HG03571 (cell line): ENCODE data around the gene GPR176.

Experiments
- ATAC-seq: cut with Tn5 transposase; IDR thresholded peaks from one replicate; pipeline ENCODE4 v1.9.1; 2021; ENCODE audit not compliant: unreplicated experiment

GPR176 gene

DNA sequence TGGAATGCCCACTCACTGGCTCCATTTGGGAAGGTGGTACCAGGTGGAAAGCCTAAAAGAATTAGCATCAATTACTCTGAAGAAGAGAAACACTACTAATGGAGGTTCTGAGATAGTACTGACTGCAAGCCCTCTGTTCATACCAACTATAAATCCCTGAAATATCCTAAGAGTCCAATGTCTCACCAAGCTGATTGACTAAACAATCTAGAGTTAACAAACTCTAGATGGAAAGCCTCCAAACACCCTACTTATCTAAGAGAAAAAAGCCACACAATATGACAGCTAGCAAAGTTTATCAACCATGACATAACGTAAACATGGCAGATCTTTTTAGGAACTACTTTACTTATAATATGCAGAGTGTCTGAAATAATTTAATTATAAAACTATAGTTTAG is 59.2 kb downstream of the GPR176 start:
- no peak for ATAC-seq

DNA sequence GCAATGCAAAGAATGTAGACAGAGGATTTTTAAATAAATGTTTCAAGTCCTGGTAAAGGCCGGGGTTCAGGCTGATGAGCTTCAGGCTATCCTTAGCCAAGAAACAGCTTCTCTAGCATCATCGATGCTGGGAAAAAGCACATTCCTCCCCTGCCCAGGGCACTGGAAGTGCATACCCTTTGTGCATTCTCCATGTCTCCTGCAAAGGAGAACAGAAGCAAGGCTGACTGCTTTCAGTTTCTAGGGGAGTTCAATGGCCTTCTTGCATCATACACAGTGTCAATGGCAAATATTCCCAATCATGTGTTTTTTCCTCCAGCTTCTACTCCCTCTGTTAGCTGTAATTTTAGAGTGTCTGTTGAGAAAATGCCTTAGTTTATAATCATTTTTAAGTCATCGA is 59.9 kb downstream of the GPR176 start:
- ATAC-seq: no peak

DNA sequence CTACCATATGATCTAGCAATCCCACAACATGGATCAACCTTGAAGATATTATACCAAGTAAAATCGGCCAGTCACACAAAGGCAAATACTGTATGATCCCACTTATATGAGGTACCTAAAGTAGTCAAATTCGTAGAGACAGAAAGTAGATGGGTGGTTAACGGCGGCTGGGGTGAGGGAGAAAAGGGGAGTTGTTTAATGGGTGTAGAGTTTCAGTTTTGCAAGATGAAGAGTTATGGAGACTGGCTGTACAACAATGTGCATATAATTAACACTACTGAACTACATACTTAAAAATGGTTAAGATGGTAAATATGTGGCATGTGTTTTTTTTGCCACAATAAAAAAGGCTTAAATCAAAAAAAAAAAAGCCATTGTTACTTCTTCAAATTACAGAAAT is 60.4 kb downstream of the GPR176 start:
- ATAC-seq: no peak

DNA sequence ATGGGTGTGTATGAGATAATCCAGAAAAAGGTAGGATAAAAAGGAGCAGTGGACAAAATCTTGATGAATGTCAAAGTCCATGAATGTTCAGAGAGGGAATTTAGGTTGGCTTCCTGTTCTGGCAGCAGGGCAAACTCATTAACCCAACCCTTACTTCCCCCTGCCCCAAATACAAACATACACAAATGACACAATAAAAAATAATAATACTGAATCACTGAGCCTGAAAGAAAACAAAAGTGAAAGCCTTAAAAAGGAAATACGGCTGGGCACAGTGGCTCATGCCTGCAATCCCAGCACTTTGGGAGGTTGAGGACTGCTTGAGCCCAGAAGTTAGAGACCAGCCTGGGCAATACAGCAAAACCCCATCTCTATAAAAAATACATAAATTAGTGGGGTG is 62.9 kb downstream of the GPR176 start:
- ATAC-seq: no peak

DNA sequence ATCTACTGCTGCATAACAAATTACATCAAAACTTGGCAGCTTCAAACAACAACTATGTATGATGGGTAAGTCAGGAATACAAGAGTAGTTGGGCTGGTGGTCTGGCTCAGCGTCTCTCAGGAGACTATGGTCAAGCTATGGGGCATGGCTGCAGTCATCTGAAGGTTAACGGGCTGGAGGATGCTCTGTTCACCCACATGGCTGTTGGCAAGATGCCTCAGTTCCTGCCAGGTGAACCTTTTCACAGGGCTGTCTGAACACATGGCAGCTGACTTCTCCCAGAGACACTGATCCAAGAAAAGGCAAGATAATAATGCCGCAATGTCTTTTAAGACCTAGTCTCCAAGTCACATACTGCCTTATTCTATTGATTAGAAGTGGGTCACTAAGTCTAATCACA is 63.7 kb downstream of the GPR176 start:
- ATAC-seq: no peak

DNA sequence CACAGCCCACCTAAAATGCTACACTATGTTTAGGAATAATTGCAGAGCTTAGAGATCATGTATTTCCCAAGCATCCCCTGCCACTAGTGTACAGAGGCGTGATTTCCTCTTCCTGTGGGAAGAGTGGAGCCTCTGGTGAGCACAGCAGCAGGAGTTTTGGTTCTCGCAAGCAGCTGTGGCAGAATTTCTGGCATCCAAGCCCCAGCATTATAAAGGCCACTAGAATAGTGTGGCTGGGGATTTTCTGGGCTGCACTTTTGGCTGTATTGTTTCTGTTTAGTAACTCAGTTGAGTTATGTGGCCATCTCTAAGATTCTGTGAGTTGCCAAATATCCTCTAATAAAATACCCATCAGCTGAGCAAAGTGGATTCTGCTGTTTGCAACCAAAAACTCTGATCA is 64.7 kb downstream of the GPR176 start:
- no peak for ATAC-seq

DNA sequence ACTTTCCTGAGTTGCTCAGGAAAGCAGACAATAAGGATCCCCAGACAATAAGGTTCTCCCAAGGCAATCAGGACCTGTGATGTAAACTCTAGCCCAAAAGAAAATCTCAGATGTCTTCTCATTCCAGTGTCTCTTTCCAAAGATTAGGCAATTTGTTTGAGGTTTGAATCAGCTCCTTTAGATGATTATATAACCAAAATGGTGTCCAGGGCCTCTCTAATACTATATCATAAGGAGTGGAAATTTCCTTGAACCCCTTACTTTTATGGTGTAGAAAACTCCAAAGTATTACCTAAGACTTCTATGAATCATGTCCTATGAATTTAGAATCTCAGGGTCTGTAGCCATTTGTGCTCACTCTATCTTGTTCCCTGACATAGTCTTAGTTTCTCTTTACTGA is 65.9 kb downstream of the GPR176 start:
- no peak for ATAC-seq

DNA sequence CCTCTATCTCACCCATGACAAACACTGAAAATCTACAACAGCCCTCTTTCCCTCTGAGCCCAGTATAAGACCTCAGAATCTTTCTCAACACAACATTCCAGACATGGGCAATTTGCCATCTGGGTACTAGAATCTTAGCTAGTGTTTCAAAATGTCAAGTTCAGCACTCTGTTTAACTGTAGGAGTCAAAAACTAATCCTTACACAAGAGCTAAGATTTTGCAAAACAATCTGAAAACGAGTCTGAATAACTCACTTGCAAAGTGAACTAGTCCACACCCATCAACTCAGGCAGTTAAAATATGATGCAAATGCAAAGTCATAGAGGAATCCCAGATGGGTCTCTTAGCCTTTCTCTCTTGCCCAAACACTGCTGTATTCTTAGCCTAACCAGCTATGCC is 67.8 kb downstream of the GPR176 start:
- no peak for ATAC-seq

DNA sequence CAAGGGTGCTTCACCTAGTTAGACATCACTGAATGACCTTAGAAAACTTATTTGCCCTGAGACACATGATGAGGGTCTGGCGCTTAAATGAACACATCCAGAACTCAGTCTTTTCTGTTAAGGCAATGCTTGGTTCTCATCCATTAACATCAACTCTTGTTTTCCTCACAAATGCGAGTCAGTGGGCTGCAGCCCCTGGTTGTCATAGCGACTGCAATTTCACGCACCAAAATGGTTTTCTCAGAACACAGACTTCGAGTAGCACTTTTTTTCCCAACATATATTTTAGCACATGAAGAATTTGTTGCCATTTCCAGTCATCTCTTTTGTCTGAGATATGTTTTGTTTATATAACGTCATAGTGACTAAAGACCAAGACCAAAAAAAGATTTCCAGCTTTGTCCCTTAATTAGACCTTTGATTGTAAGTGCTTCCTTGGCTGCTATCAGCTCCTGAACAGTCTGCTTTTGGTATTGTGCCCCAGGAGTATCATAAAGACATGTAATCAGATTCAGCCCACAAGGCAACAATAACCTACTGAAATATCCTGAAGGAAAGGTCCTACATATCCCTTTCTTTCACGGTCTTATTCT is 68.5 kb downstream of the GPR176 start:
- no peak for ATAC-seq

DNA sequence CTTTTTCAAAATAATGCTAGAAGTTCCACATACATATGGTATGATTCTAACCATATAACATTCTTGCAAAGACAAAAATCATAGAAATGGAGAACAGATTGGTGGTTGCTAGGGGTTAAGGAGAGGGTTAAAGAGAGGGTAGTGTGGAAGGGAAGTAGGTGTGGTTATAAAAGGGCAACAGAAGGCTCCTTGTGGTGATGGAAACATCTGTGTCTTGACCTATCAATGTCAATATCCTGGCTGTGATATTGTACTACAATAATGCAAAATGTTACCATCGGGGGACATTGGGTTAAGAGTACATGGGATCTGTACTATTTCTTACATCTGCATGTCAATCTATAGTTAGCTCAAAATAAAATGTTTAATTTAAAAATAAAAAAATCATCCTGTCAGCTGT is 69.6 kb downstream of the GPR176 start:
- no peak for ATAC-seq

DNA sequence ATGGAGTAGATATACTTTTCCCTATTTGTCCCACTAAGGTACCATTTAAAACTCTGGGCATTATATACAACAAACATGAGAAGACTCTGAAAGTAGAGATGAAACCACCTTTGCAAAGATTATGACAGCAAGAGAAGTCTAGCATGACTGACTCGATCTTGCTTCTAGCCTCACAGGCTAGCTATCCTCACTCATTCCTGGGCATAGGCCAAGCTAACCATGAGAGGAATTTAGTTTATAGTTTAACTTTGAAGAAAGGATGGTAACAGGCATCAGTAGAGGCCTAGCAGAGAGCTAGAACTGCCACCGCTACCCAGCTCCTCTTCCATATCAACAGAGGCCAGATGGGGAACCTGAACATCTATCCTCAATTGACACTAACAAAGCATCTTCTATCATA is 74.0 kb downstream of the GPR176 start:
- no peak for ATAC-seq

DNA sequence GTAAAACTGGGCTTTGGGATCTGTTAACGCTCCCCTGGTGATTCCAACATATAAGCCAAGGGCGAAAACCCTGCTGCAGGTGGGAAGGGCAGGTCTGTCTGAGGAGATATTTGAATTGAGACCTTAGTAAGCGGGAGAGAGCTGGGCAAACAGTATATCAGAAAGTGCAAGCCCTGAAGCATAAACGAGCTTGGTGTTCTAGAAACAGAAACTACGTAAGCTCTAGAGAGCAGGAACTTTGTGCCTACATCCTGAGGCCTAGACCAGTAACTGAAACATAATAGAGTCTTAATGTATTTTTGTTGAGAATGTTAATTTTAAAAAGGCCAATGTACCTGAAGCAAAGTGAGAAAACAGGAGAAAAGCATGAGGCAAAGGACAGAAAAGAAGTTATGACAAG is 74.5 kb downstream of the GPR176 start:
- no peak for ATAC-seq

DNA sequence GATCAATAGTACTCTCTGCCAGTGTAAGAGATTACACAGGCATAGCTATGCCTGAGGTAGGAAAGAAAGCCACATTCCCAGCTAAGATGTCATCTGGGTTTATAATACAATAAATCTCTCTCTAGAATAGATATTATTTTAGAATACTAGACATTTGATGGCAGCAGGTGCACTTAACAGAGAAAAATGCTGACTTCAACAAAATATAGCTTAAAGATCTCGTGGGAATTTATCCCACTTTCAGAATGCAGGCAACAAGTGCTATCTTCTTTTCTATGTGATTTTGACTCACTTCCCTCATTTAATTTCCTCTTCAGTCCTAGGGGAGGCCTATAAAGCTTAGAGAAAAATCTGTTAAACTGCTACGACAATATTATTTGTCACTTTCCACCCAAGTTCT is 76.5 kb downstream of the GPR176 start:
- no peak for ATAC-seq

DNA sequence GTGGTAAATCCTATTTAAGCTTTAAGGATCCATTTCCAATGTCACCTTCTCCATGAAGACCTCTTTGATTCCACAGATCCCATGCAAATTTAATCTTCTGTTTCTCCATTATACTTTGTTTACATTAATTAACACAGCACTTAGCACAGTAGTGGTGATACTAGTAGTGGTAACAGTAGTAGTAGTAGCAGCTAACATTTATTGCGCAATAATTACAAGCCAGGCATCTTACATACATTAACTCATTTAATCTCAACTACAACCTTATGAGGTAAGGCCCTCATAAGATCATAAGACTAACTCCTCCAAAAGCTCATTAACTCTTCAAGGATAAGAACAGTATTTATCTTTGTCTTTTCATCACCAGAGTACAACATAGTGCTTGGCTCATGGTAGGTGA is 82.6 kb downstream of the GPR176 start:
- ATAC-seq: no peak

DNA sequence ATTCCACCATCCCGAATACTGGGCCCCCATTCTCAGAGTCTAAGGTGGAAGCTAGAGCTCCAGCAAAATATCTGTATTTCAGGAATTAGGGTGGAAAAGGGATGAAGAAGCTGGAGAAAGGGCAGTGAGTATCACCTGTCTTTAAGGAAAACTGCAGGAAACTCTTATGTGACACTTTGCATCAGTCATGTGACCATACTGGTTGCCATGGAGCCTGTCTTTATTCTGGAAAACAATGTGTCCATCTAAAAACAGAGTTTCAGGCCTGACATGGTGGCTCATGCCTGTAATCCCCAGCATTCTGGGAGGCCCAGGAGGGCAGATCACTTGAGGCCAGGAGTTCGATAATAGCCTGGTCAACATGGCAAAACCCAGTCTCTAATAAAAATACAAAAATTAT is 84.5 kb downstream of the GPR176 start:
- ATAC-seq: no peak

DNA sequence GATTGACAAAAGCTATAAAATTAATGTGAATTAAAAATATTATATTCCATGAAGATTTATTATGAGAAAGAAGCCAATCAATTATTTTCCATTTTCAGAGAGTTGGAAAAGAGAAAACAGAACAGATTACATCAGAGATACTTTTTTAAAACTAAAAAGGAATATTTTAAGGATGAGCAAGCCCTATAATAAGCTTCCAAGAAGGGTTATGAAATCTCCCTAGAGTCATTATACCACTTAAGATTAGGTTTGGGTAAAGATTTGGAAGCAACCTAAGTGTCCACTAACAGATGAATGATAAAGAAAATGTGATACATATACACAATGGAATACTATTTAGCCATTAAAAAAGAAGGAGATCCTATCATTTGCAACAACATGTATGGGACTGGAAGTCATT is 85.8 kb downstream of the GPR176 start:
- ATAC-seq: no peak

DNA sequence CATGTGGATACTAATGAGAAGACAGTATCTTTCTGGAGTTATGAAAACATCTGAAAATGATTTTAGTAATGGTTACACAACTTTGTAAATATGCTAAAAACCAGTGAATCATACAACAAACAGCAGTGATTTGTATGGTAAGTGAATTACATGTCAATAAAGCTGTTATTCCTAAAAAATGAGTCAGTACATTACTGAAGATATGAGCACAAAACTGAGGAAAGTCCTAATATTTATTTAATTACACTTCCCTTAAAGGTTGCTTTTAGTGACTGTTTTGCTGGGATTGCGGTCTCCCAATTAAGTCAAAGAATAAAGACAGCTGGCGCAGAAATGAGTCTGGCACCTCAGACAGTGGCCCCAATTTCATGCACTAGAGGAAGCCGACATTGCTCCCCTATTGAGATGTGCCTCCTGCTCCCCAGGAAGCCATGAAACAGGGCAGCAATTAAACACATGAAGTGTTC is 86.5 kb downstream of the GPR176 start:
- ATAC-seq: no peak

DNA sequence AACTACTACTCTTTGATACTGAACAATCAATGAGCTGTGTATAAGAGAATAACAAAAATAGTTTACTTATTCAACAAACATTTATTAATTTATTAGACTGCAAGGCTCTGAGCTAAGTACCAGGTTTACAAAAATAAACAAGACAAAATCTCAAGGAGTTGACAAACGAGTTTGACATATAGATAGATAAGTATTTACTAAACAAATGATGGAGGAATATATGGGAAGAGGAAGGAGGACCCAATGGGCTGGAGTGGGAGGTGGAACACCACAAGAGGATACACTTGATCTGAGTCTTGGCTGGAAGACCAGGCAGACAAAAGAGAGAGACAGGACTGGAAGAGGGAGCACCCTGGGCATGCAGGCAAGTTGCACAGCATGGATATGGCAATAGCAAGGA is 89.9 kb downstream of the GPR176 start:
- no peak for ATAC-seq

DNA sequence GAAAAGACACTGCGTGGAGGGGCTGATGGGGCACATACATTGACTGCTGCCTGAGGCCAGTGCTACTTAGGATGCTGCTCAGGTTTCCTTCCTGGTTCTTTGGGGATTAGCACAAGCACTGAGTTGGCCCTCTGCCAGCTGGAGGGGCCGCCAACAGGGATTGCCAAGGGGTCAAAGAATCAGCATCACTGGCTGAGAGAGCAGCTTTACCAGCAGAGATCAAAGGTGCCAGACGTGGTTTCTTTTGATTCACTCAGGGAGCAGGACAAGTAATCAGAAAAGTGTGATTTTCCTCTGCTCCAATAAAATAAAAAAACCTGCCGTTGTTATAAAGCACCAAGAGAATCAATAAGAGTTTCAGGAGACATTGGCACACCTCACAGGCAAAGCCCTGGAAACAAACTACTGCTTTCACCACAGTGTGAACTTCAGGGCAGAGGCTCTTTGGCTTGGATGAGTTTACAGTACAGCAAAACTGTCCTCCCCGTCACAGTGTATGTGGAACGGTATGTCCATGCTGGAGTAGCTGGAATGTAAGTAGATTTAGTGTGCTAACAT is 91.6 kb downstream of the GPR176 start:
- ATAC-seq: no peak

DNA sequence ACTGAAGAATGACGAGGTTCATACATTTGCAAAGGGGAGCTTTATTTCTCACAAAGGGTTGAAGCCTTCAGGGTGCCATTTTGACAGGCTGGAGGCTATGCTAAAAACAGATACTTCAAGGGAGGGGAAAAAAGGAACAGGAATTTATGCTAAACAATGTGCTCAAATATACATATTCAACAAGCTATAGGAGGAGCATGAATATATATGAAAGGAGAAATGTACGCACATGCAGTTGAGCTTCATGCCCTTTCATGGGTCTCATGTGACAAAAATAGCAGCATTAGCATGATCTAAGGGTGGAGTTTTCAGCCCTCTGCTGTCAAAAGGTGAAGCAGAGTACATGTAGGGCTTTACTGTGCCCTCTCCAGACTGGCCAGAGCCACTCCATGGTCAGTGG is 93.1 kb downstream of the GPR176 start:
- ATAC-seq: no peak

DNA sequence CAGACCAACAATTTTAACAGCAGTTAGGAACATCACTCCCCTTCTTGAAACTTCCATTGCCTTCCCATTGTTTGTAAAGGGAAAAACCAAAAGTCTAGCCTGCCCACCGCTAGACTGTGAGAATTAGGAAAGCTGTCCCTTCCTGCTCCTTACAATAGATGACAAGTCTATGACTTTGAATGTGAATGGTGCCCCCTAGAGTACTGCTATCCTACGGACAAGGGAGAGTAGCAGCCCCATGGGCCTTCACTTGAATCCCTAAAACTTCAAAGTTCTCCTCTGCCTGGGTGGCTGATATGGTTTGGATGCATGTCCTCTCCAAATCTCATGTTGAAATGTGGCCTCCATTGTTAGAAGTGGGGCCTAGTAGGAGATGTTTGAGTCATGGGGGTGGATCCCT is 96.4 kb downstream of the GPR176 start:
- ATAC-seq: no peak

DNA sequence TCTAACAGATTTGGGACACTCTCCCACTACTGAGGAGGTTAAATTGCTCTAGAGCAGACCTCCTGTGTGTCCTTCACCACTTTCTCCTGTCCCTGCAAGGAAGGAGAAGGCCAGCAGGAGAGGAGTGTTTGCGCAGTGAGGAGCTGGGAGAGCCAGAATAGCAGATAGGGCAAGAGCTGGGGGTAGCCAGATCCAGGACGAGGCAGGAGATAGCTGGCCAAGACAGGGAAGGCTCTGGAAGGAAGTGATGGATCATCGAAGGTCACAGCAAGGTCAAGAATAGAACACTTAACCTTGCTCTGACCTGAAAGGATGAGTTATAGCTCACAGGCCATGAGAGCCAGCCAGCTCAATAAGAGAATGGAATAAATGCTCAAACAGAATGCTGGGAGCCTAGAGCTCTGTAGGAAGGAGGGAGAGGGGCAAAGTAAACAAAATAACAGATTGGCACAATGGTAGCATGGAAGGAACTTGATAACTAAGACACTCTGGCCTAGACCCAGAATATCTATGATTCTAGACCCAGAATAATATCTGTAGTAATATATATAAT is 99.9 kb downstream of the GPR176 start:
- ATAC-seq: no peak

DNA sequence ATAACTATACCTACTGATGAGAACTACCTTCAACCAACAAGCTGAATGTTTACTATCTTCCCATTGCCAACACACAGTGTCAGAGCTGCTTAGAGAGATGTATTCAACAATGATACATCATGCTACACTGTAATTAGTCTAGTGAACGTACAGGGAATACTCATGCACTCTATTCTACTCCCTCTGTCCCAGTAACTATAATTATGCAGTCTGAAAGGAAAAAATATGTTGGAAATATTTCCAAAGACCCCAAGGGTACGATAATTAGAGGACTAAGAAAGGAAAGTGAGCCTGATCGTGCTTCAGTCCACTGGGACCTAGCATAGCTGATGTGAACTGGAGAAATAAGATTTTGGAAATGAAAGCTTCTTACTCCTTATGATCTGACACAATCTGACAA is 100.5 kb downstream of the GPR176 start:
- ATAC-seq: no peak
